ENCODE measurements around the gene RBMS3. TPM values are rescaled to one million over a fixed set of nuclear protein-coding genes. Genes with fewer than 3 reads are reported as not detected.

The RBMS3 gene
- total RNA-seq, 1 experiment from 2014 or later = 0.42 TPM

DNA sequence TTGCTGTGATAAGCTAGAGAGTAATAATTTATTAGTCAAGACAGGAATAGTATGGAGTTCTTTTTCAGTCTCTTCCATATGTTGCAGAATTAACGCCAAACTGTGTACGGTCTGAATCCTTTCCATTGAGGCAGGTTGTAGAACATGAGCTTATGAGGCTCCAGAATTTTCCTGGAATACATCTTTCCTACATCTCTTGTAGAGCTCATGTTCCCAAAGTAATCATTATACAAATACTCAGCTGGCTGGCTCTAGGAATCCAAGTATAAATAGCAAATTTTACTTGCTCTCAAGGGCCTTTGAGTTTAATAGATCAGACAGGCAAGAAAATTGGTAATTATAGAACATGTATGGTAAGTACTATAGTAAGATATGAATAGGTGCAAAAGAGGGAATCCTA, 419.4 kb downstream of the RBMS3 start:
- intact Hi-C loops (cut with micrococcal nuclease) = no loop called here
- H3K4me3 ChIP-seq (replicated peaks in 1 of 2; ENCODE audit: low read depth in 1 of 2, low read length in 2 of 2) = no peak overlapping the region
- H3K4me2 ChIP-seq (ENCODE audit: low read length) = no peak overlapping the region
- H3K79me2 ChIP-seq (ENCODE audit: insufficient read depth, low read length) = no peaks in the 10 kb centered on the region
- no peaks in the 10 kb centered on the region for H3K9me3 ChIP-seq (ENCODE audit: control insufficient read depth in 1 of 2, insufficient read depth in 1 of 2, low read depth in 1 of 2, low read length in 2 of 2)
- H3K27me3 ChIP-seq (ENCODE audit: insufficient read depth, low read length) = no peaks in the 10 kb centered on the region
- H2AFZ ChIP-seq (ENCODE audit: low read depth, low read length, poor library complexity, severe bottlenecking) = no peak overlapping the region
- H3K9ac ChIP-seq (ENCODE audit: low read length) = no peak overlapping the region
- TF ChIP-seq YY1 (IDR thresholded peaks at IDR 0.05; ENCODE audit: extremely low read depth, insufficient replicate concordance, low read depth, low read length) = no peak
- TF ChIP-seq EZH2 (IDR thresholded peaks at IDR 0.05) = no peak
- TF ChIP-seq JUND (IDR thresholded peaks at IDR 0.05) = no peak
- no peak for TF ChIP-seq ZNF274 (IDR thresholded peaks at IDR 0.05; ENCODE audit: low read depth, low read length)
- no peak for TF ChIP-seq RAD21 (IDR thresholded peaks at IDR 0.05; ENCODE audit: low read depth)
- ChIA-PET POLR2A (no interaction called here), CTCF (no interaction called here), RAD21 (ENCODE audit: low non-redundant PET in 1 of 2, low total read pairs in 2 of 2, uncharacterized antibody in 2 of 2, unreplicated experiment in 2 of 2) (no interaction called here)
- BruUV-seq (replicated peaks) = no TSS peak
- DNase-seq (ENCODE audit: low read depth, low spot score) (no peak), ATAC-seq (no peak)
- H3K4me1 ChIP-seq (ENCODE audit: control insufficient read depth in 1 of 2, insufficient read depth in 2 of 2, low read length in 2 of 2) = peaks cover 0 to 4% of the 10 kb centered on the region in 2 experiments; a peak in 2 of 4 replicates
- H3K9me2 ChIP-seq (ENCODE audit: insufficient read depth) = no peaks in the 10 kb centered on the region
- H4K20me1 ChIP-seq (ENCODE audit: insufficient read depth) = no peaks in the 10 kb centered on the region
- H3K36me3 ChIP-seq (ENCODE audit: control insufficient read depth in 1 of 2, insufficient read depth in 2 of 2, low read length in 2 of 2) = no peaks in the 10 kb centered on the region
- no peak overlapping the region for H3K27ac ChIP-seq (ENCODE audit: low read depth, low read length)

DNA sequence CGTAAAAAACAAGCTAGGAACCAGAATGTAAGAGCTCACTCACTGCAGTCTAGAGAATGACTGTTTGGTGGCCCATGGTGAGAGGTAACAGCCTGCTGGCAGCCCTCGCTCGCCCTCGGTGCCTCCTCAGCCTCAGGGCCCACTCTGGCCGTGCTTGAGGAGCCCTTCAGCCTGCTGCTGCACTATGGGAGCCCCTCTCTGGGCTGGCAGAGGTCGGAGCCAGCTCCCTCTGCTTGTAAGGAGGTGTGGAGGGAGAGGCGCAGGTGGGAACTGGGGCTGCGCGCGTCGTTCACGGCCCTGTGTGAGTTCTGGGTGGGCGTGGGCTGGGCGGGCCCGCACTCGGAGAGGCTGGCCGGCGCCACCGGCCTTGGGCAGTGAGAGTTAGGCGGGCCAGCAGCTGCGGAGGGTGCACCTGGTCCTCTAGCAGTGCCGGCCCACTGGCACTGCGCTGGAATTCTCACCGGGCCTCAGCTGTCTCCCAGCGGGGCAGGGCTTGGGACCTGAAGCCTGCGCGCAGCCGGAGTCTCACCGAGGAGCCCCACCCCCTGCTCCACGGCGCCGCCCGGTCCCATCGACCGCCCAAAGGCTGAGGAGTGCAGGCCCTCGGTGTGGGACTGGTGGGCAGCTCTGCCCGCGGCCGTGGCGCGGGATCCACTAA, 420.6 kb downstream of the RBMS3 start:
- CTCF ChIA-PET = no interaction called here
- no peak for ATAC-seq

More for the DNA sequence above, 420.6 kb downstream of the RBMS3 start:
- Histone ChIP-seq H3K27ac (ENCODE audit: low read depth, low read length) (no peak overlapping the region), H3K4me3 (replicated peaks in 1 of 2; ENCODE audit: low read depth in 1 of 2, low read length in 2 of 2) (no peak overlapping the region), H4K20me1 (ENCODE audit: insufficient read depth) (no peaks in the 10 kb centered on the region), H3K27me3 (ENCODE audit: insufficient read depth, low read length) (no peaks in the 10 kb centered on the region), H3K4me1 (ENCODE audit: control insufficient read depth in 1 of 2, insufficient read depth in 2 of 2, low read length in 2 of 2) (no peaks in the 10 kb centered on the region), H3K9ac (ENCODE audit: low read length) (no peak overlapping the region), H3K9me2 (ENCODE audit: insufficient read depth) (no peaks in the 10 kb centered on the region), H2AFZ (ENCODE audit: low read depth, low read length, poor library complexity, severe bottlenecking) (no peak overlapping the region), H3K36me3 (ENCODE audit: control insufficient read depth in 1 of 2, insufficient read depth in 2 of 2, low read length in 2 of 2) (no peaks in the 10 kb centered on the region), H3K4me2 (ENCODE audit: low read length) (no peak overlapping the region), H3K79me2 (ENCODE audit: insufficient read depth, low read length) (no peaks in the 10 kb centered on the region), H3K9me3 (ENCODE audit: control insufficient read depth in 1 of 2, insufficient read depth in 1 of 2, low read depth in 1 of 2, low read length in 2 of 2) (no peaks in the 10 kb centered on the region)
- BruUV-seq (replicated peaks) = no TSS peak
- ChIA-PET RAD21 (ENCODE audit: low non-redundant PET in 1 of 2, low total read pairs in 2 of 2, uncharacterized antibody in 2 of 2, unreplicated experiment in 2 of 2) (no interaction called here), POLR2A (no interaction called here)
- TF ChIP-seq FOSL1 (IDR thresholded peaks at IDR 0.05; ENCODE audit: low read depth) (no peak), YY1 (IDR thresholded peaks at IDR 0.05; ENCODE audit: extremely low read depth, insufficient replicate concordance, low read depth, low read length) (no peak), SIN3A (IDR thresholded peaks at IDR 0.05; ENCODE audit: low read depth) (no peak), ZNF274 (IDR thresholded peaks at IDR 0.05; ENCODE audit: low read depth, low read length) (no peak), TCF7L2 (IDR thresholded peaks at IDR 0.05; ENCODE audit: borderline replicate concordance, extremely low read depth, insufficient read depth, insufficient read length) (no peak), POLR2A (IDR thresholded peaks at IDR 0.05; ENCODE audit: borderline replicate concordance, extremely low read depth, insufficient read depth, insufficient read length) (no peak), JUND (IDR thresholded peaks at IDR 0.05) (no peak), EZH2 (IDR thresholded peaks at IDR 0.05) (no peak), SRF (IDR thresholded peaks at IDR 0.05; ENCODE audit: low read depth) (no peak), CEBPB (IDR thresholded peaks at IDR 0.05; ENCODE audit: low read depth) (no peak), POLR2AphosphoS5 (IDR thresholded peaks at IDR 0.05; ENCODE audit: low read depth, low read length) (no peak), EZH2phosphoT487 (IDR thresholded peaks at IDR 0.05; ENCODE audit: borderline replicate concordance) (no peak), SP1 (IDR thresholded peaks at IDR 0.05; ENCODE audit: low read depth) (no peak), RAD21 (IDR thresholded peaks at IDR 0.05; ENCODE audit: low read depth) (no peak), ELF1 (IDR thresholded peaks at IDR 0.05; ENCODE audit: borderline replicate concordance, low read depth) (no peak)
- TF ChIP-seq, protein P1, sequence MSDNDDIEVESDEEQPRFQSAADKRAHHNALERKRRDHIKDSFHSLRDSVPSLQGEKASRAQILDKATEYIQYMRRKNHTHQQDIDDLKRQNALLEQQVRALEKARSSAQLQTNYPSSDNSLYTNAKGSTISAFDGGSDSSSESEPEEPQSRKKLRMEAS (IDR thresholded peaks at IDR 0.05) = no peak
- TF ChIP-seq, protein P2, sequence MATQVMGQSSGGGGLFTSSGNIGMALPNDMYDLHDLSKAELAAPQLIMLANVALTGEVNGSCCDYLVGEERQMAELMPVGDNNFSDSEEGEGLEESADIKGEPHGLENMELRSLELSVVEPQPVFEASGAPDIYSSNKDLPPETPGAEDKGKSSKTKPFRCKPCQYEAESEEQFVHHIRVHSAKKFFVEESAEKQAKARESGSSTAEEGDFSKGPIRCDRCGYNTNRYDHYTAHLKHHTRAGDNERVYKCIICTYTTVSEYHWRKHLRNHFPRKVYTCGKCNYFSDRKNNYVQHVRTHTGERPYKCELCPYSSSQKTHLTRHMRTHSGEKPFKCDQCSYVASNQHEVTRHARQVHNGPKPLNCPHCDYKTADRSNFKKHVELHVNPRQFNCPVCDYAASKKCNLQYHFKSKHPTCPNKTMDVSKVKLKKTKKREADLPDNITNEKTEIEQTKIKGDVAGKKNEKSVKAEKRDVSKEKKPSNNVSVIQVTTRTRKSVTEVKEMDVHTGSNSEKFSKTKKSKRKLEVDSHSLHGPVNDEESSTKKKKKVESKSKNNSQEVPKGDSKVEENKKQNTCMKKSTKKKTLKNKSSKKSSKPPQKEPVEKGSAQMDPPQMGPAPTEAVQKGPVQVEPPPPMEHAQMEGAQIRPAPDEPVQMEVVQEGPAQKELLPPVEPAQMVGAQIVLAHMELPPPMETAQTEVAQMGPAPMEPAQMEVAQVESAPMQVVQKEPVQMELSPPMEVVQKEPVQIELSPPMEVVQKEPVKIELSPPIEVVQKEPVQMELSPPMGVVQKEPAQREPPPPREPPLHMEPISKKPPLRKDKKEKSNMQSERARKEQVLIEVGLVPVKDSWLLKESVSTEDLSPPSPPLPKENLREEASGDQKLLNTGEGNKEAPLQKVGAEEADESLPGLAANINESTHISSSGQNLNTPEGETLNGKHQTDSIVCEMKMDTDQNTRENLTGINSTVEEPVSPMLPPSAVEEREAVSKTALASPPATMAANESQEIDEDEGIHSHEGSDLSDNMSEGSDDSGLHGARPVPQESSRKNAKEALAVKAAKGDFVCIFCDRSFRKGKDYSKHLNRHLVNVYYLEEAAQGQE (IDR thresholded peaks at IDR 0.05; ENCODE audit: low read depth) = no peak
- no peak for DNase-seq (ENCODE audit: low read depth, low spot score)
- intact Hi-C loops (cut with micrococcal nuclease) = no loop called here

Measured in HCT116 (cell line).